ENCODE measurements around the gene POLDIP2. TPM values are rescaled to one million over a fixed set of nuclear protein-coding genes. Genes with fewer than 3 reads are reported as not detected.

The POLDIP2 gene
- total and polyA plus RNA-seq, 2 donors from 2014 or later: 84.9 to 174 TPM

- Histone ChIP-seq H3K9ac (ENCODE audit: low read length in 3 of 3) (no peak overlapping the region), H3K27me3 (ENCODE audit: control insufficient read depth, insufficient read depth, low read length) (no peaks in the 10 kb centered on the region), H3K4me3 (ENCODE audit: low read length in 3 of 3) (no peak overlapping the region), H3K4me1 (ENCODE audit: control insufficient read depth in 2 of 3, insufficient read depth in 2 of 3, low read depth in 1 of 3, low read length in 3 of 3) (peaks cover 0 to 8% (median 3%) of the 10 kb centered on the region in 3 donors), H3K36me3 (ENCODE audit: control insufficient read depth in 2 of 3, insufficient read depth in 3 of 3, low read length in 3 of 3) (peaks cover 0 to 16% (median 10%) of the 10 kb centered on the region in 3 donors), H3K9me3 (ENCODE audit: control insufficient read depth in 2 of 3, insufficient read depth in 1 of 3, low read length in 3 of 3) (no peaks in the 10 kb centered on the region), H3K27ac (ENCODE audit: low read depth in 2 of 2, low read length in 2 of 2) (no peak overlapping the region)
- FAIRE-seq: no peak
- no peak for DNase-seq
- intact Hi-C loops (cut with DNase I): no loop called here
- TF ChIP-seq, protein P1, sequence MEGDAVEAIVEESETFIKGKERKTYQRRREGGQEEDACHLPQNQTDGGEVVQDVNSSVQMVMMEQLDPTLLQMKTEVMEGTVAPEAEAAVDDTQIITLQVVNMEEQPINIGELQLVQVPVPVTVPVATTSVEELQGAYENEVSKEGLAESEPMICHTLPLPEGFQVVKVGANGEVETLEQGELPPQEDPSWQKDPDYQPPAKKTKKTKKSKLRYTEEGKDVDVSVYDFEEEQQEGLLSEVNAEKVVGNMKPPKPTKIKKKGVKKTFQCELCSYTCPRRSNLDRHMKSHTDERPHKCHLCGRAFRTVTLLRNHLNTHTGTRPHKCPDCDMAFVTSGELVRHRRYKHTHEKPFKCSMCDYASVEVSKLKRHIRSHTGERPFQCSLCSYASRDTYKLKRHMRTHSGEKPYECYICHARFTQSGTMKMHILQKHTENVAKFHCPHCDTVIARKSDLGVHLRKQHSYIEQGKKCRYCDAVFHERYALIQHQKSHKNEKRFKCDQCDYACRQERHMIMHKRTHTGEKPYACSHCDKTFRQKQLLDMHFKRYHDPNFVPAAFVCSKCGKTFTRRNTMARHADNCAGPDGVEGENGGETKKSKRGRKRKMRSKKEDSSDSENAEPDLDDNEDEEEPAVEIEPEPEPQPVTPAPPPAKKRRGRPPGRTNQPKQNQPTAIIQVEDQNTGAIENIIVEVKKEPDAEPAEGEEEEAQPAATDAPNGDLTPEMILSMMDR (IDR thresholded peaks at IDR 0.05; ENCODE audit: borderline replicate concordance, extremely low read depth, insufficient read depth): no peak
Measured at GRCh38 chr17:28366605-28367004, 9.3 kb upstream of the POLDIP2 start.

- no peak overlapping the region for H3K27ac ChIP-seq (ENCODE audit: low read depth in 2 of 2, low read length in 2 of 2)
- H3K4me3 ChIP-seq (ENCODE audit: low read length in 3 of 3): no peak overlapping the region
- H3K9ac ChIP-seq (ENCODE audit: low read length in 3 of 3): no peak overlapping the region
- intact Hi-C loops (cut with DNase I): no loop called here
- peaks cover 0 to 6% (median 3%) of the 10 kb centered on the region in 3 donors for H3K4me1 ChIP-seq (ENCODE audit: control insufficient read depth in 2 of 3, insufficient read depth in 2 of 3, low read depth in 1 of 3, low read length in 3 of 3)
- no peaks in the 10 kb centered on the region for H3K9me3 ChIP-seq (ENCODE audit: control insufficient read depth in 2 of 3, insufficient read depth in 1 of 3, low read length in 3 of 3)
- TF ChIP-seq, protein P1 (IDR thresholded peaks at IDR 0.05; ENCODE audit: borderline replicate concordance, extremely low read depth, insufficient read depth): no peak
- peaks cover 2 to 27% (median 20%) of the 10 kb centered on the region in 3 donors for H3K36me3 ChIP-seq (ENCODE audit: control insufficient read depth in 2 of 3, insufficient read depth in 3 of 3, low read length in 3 of 3)
- no peak for FAIRE-seq
- no peak for DNase-seq
- no peaks in the 10 kb centered on the region for H3K27me3 ChIP-seq (ENCODE audit: control insufficient read depth, insufficient read depth, low read length)
Measured at GRCh38 chr17:28365487-28365886, 8.2 kb upstream of the POLDIP2 start.

- H3K4me1 ChIP-seq (ENCODE audit: control insufficient read depth in 2 of 3, insufficient read depth in 2 of 3, low read depth in 1 of 3, low read length in 3 of 3): no peaks in the 10 kb centered on the region
- no peak within 1 kb of the TSS for H3K4me3 ChIP-seq (ENCODE audit: low read length in 3 of 3)
- H3K9ac ChIP-seq (ENCODE audit: low read length in 3 of 3): no peak within 1 kb of the TSS
- H3K27me3 ChIP-seq (ENCODE audit: control insufficient read depth, insufficient read depth, low read length): no peaks in the 10 kb centered on the region
- no peak within 1 kb of the TSS for H3K27ac ChIP-seq (ENCODE audit: low read depth in 2 of 2, low read length in 2 of 2)
- H3K36me3 ChIP-seq (ENCODE audit: control insufficient read depth in 2 of 3, insufficient read depth in 3 of 3, low read length in 3 of 3): peaks cover 2 to 33% (median 25%) of the 10 kb centered on the region in 3 donors
- FAIRE-seq (no peak), DNase-seq (peak in 2 of 5 donors; percentile 33 to 57)
- H3K9me3 ChIP-seq (ENCODE audit: control insufficient read depth in 2 of 3, insufficient read depth in 1 of 3, low read length in 3 of 3): no peaks in the 10 kb centered on the region
- intact Hi-C loops (cut with DNase I): no loop called here
- TF ChIP-seq, protein P1 (IDR thresholded peaks at IDR 0.05; ENCODE audit: borderline replicate concordance, extremely low read depth, insufficient read depth): no peak
Measured at GRCh38 chr17:28364665-28365363, 7.5 kb upstream of the POLDIP2 start, which contains the start of gene SEBOX. Gene SEBOX (minus strand): TSS chr17:28365199. CDS start chr17:28365151, 48 bp downstream.

Data from kidney (tissue), 14 donors.